ENCODE measurements around the gene UBE3C. TPM values are rescaled to one million over a fixed set of nuclear protein-coding genes. Genes with fewer than 3 reads are reported as not detected.

Gene UBE3C
- total RNA-seq, 1 experiment from 2014 or later, result 81.1 TPM

DNA sequence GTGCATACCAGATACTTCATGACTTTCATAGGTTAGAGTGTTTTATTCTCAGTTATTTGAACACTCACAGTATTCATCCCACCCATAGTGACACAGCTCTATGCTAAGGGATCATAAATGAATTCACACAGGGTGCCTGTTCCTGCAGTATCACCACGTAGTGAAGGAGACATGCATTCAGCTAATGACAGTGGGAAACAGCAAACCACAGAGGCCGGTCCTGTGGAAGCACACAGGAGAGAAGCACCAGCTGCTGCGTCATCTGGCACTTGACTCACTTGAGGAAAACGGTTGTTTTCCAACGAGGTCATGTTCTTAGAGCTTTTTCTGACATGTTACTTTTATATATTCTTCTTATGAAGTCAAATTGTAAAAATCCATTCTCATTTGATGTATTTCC lies 73.0 kb downstream of the UBE3C start:
- DNase-seq, result no peak
- Mint-ChIP-seq H3K4me3 (ENCODE audit: low read depth, unreplicated experiment) (no peak overlapping the region), H3K9me3 (ENCODE audit: low read depth, unreplicated experiment) (no peaks in the 10 kb centered on the region), H3K4me1 (ENCODE audit: low read depth, unreplicated experiment) (no peaks in the 10 kb centered on the region), H3K27me3 (ENCODE audit: unreplicated experiment) (no peaks in the 10 kb centered on the region), H3K36me3 (ENCODE audit: insufficient read depth, unreplicated experiment) (peaks cover 22% of the 10 kb centered on the region), H3K27ac (ENCODE audit: unreplicated experiment) (no peak overlapping the region)
- no TSS peak for BruUV-seq (replicated peaks)
- intact Hi-C loops (cut with micrococcal nuclease; ENCODE audit: unreplicated experiment), result no loop called here
- CTCF ChIA-PET, result interaction anchor here (0.6 kb wide), 1 partner anchor 22 kb away, joined by 3 read pairs; no protein-coding TSS in a partner anchor
- TF ChIP-seq, protein P1, sequence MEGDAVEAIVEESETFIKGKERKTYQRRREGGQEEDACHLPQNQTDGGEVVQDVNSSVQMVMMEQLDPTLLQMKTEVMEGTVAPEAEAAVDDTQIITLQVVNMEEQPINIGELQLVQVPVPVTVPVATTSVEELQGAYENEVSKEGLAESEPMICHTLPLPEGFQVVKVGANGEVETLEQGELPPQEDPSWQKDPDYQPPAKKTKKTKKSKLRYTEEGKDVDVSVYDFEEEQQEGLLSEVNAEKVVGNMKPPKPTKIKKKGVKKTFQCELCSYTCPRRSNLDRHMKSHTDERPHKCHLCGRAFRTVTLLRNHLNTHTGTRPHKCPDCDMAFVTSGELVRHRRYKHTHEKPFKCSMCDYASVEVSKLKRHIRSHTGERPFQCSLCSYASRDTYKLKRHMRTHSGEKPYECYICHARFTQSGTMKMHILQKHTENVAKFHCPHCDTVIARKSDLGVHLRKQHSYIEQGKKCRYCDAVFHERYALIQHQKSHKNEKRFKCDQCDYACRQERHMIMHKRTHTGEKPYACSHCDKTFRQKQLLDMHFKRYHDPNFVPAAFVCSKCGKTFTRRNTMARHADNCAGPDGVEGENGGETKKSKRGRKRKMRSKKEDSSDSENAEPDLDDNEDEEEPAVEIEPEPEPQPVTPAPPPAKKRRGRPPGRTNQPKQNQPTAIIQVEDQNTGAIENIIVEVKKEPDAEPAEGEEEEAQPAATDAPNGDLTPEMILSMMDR (IDR thresholded peaks at IDR 0.05; ENCODE audit: unreplicated experiment), result no peak

DNA sequence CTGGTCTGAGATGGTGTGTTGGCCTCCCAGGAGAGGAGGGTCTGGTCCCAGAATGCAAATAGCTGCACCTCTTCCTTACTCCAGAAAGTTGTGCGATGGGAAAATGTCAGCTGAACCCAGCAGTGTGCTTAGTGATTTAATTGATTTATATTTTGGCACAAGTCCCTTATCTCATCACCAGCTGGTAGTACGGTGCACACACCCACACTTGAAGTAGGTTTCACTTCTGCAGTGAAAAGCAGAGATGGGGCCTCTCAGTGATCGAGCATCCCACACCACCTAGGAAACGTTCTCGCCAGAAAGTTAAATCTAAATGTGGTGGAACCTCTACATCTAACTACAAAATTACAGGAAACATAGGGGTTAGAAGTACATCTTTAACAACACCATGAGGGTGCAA lies 80.4 kb downstream of the UBE3C start:
- Mint-ChIP-seq H3K4me1 (ENCODE audit: low read depth, unreplicated experiment) (no peaks in the 10 kb centered on the region), H3K36me3 (ENCODE audit: insufficient read depth, unreplicated experiment) (peaks cover 51% of the 10 kb centered on the region), H3K27me3 (ENCODE audit: unreplicated experiment) (no peaks in the 10 kb centered on the region), H3K27ac (ENCODE audit: unreplicated experiment) (no peak overlapping the region), H3K9me3 (ENCODE audit: low read depth, unreplicated experiment) (no peaks in the 10 kb centered on the region), H3K4me3 (ENCODE audit: low read depth, unreplicated experiment) (no peak overlapping the region)
- CTCF ChIA-PET, result no interaction called here
- TF ChIP-seq, protein P1 (IDR thresholded peaks at IDR 0.05; ENCODE audit: unreplicated experiment), result no peak
- BruUV-seq (replicated peaks), result no TSS peak
- intact Hi-C loops (cut with micrococcal nuclease; ENCODE audit: unreplicated experiment), result no loop called here
- no peak for DNase-seq

- BruUV-seq (replicated peaks), result no TSS peak
- DNase-seq, result no peak
- intact Hi-C loops (cut with micrococcal nuclease; ENCODE audit: unreplicated experiment), result no loop called here
- CTCF ChIA-PET, result no interaction called here
- H3K27ac Mint-ChIP-seq (ENCODE audit: unreplicated experiment), result no peak overlapping the region
- TF ChIP-seq, protein P1 (IDR thresholded peaks at IDR 0.05; ENCODE audit: unreplicated experiment), result no peak
- H3K27me3 Mint-ChIP-seq (ENCODE audit: unreplicated experiment), result no peaks in the 10 kb centered on the region
- no peaks in the 10 kb centered on the region for H3K4me1 Mint-ChIP-seq (ENCODE audit: low read depth, unreplicated experiment)
- no peak overlapping the region for H3K4me3 Mint-ChIP-seq (ENCODE audit: low read depth, unreplicated experiment)
- H3K36me3 Mint-ChIP-seq (ENCODE audit: insufficient read depth, unreplicated experiment), result peaks cover 64% of the 10 kb centered on the region
- H3K9me3 Mint-ChIP-seq (ENCODE audit: low read depth, unreplicated experiment), result no peaks in the 10 kb centered on the region
These were observed 82.3 kb downstream of the UBE3C start for GRCh38 chr7:157220916-157221569.

GRCh38 chr7:157222687-157223086 lies 84.0 kb downstream of the UBE3C start:
- H3K4me1 Mint-ChIP-seq (ENCODE audit: low read depth, unreplicated experiment), result no peaks in the 10 kb centered on the region
- CTCF ChIA-PET, result interaction anchor here (0.7 kb wide), 1 partner anchor 94 kb away, joined by 3 read pairs; no protein-coding TSS in a partner anchor
- intact Hi-C loops (cut with micrococcal nuclease; ENCODE audit: unreplicated experiment), result no loop called here
- no peaks in the 10 kb centered on the region for H3K9me3 Mint-ChIP-seq (ENCODE audit: low read depth, unreplicated experiment)
- H3K36me3 Mint-ChIP-seq (ENCODE audit: insufficient read depth, unreplicated experiment), result peaks cover 63% of the 10 kb centered on the region
- DNase-seq, result no peak
- peak overlapping the region; percentile 45 for H3K27ac Mint-ChIP-seq (ENCODE audit: unreplicated experiment)
- H3K27me3 Mint-ChIP-seq (ENCODE audit: unreplicated experiment), result no peaks in the 10 kb centered on the region
- TF ChIP-seq, protein P1 (IDR thresholded peaks at IDR 0.05; ENCODE audit: unreplicated experiment), result no peak
- H3K4me3 Mint-ChIP-seq (ENCODE audit: low read depth, unreplicated experiment), result no peak overlapping the region
- BruUV-seq (replicated peaks), result no TSS peak
